ENCODE data around the gene PSMA7.
A peak's percentile ranks its signal among the peaks of the same experiment; 100 is the strongest.

The PSMA7 gene

GRCh38 chr20:62137478-62138203, 5.6 kb downstream of the PSMA7 start:
- no peak for DNase-seq (ENCODE audit: low read depth in 2 of 2, low spot score in 1 of 2)

GRCh38 chr20:62137092-62137384, 6.2 kb downstream of the PSMA7 start:
- DNase-seq (ENCODE audit: low read depth in 2 of 2, low spot score in 1 of 2), result no peak

- DNase-seq (ENCODE audit: low read depth in 2 of 2, low spot score in 1 of 2), result no peak
Measured at GRCh38 chr20:62136283-62137091, 6.7 kb downstream of the PSMA7 start.

GRCh38 chr20:62135573-62136266, 7.5 kb downstream of the PSMA7 start:
- DNase-seq (ENCODE audit: low read depth in 2 of 2, low spot score in 1 of 2), result no peak

- DNase-seq (ENCODE audit: low read depth in 2 of 2, low spot score in 1 of 2), result no peak
Measured at GRCh38 chr20:62134735-62135231, 8.4 kb downstream of the PSMA7 start.

- no peak for DNase-seq (ENCODE audit: low read depth in 2 of 2, low spot score in 1 of 2)
Measured at GRCh38 chr20:62133864-62134263, 9.3 kb downstream of the PSMA7 start.

GRCh38 chr20:62133051-62133845, 9.9 kb downstream of the PSMA7 start:
- no peak for DNase-seq (ENCODE audit: low read depth in 2 of 2, low spot score in 1 of 2)

- DNase-seq (ENCODE audit: low read depth in 2 of 2, low spot score in 1 of 2), result no peak
Measured at GRCh38 chr20:62132421-62132820, 10.8 kb downstream of the PSMA7 start.

- no peak for DNase-seq (ENCODE audit: low read depth in 2 of 2, low spot score in 1 of 2)
Measured at GRCh38 chr20:62131560-62132320, 11.5 kb downstream of the PSMA7 start.

- DNase-seq (ENCODE audit: low read depth in 2 of 2, low spot score in 1 of 2), result no peak
Measured at GRCh38 chr20:62129731-62130531, 13.3 kb downstream of the PSMA7 start.

- DNase-seq (ENCODE audit: low read depth in 2 of 2, low spot score in 1 of 2), result no peak
Measured at GRCh38 chr20:62128502-62128901, 14.7 kb downstream of the PSMA7 start.

- DNase-seq (ENCODE audit: low read depth in 2 of 2, low spot score in 1 of 2), result no peak
Measured at GRCh38 chr20:62127799-62128198, 15.4 kb downstream of the PSMA7 start.

GRCh38 chr20:62126141-62126540, 17.1 kb downstream of the PSMA7 start:
- no peak for DNase-seq (ENCODE audit: low read depth in 2 of 2, low spot score in 1 of 2)

GRCh38 chr20:62123450-62124118, 19.6 kb downstream of the PSMA7 start:
- DNase-seq (ENCODE audit: low read depth in 2 of 2, low spot score in 1 of 2), result no peak

GRCh38 chr20:62122654-62123449, 20.3 kb downstream of the PSMA7 start:
- DNase-seq (ENCODE audit: low read depth in 2 of 2, low spot score in 1 of 2), result no peak

- peak; percentile 93 to 95 for DNase-seq (ENCODE audit: low read depth in 2 of 2, low spot score in 1 of 2)
Measured at GRCh38 chr20:62121776-62122653, 21.2 kb downstream of the PSMA7 start, which contains the start of gene LSM14B. Gene LSM14B (plus strand): TSS chr20:62122475. CDS start chr20:62122667, 192 bp downstream.
